GM18909 (cell line): Measurements from ENCODE around the gene CERT1.
"Not testable (repeated sequence)": the region's sequence is repeated elsewhere in the genome, so short reads cannot be mapped to it uniquely, and the experiment has no call there.

Source experiments
- ATAC-seq: cut with Tn5 transposase; IDR thresholded peaks from one replicate; pipeline ENCODE4 v1.9.1; 2021; ENCODE audit warnings: mild to moderate bottlenecking; ENCODE audit not compliant: unreplicated experiment, poor library complexity

CERT1 gene

GRCh38 chr5:75511435-75512382 lies at the start of gene CERT1, which contains the start of gene POLK:
Gene CERT1 (minus strand): TSS chr5:75511629. CDS start chr5:75511207, 422 bp downstream.
Gene POLK (plus strand): TSS chr5:75511891.
- ATAC-seq: peak; percentile 80

- ATAC-seq: not testable (repeated sequence)
Observed at GRCh38 chr5:75560655-75561054, 49.2 kb upstream of the CERT1 start.

- ATAC-seq: no peak
Observed at GRCh38 chr5:75558981-75559632, 47.7 kb upstream of the CERT1 start.

GRCh38 chr5:75558221-75558620 lies 46.8 kb upstream of the CERT1 start:
- no peak for ATAC-seq

- ATAC-seq: no peak
Observed at GRCh38 chr5:75553358-75553757, 41.9 kb upstream of the CERT1 start.

GRCh38 chr5:75552764-75553163 lies 41.3 kb upstream of the CERT1 start:
- no peak for ATAC-seq

GRCh38 chr5:75551471-75551870 lies 40.0 kb upstream of the CERT1 start:
- ATAC-seq: no peak

- ATAC-seq: no peak
Observed at GRCh38 chr5:75550597-75550996, 39.2 kb upstream of the CERT1 start.

- ATAC-seq: no peak
Observed at GRCh38 chr5:75547812-75548211, 36.4 kb upstream of the CERT1 start.

- ATAC-seq: no peak
Observed at GRCh38 chr5:75546830-75547229, 35.4 kb upstream of the CERT1 start.

- ATAC-seq: no peak
Observed at GRCh38 chr5:75545131-75545530, 33.7 kb upstream of the CERT1 start.

- ATAC-seq: no peak
Observed at GRCh38 chr5:75538211-75538610, 26.8 kb upstream of the CERT1 start.

- ATAC-seq: no peak
Observed at GRCh38 chr5:75536694-75537360, 25.4 kb upstream of the CERT1 start.

- ATAC-seq: no peak
Observed at GRCh38 chr5:75536147-75536546, 24.7 kb upstream of the CERT1 start.

GRCh38 chr5:75534734-75535133 lies 23.3 kb upstream of the CERT1 start:
- ATAC-seq: no peak

- ATAC-seq: not testable (repeated sequence)
Observed at GRCh38 chr5:75533716-75534115, 22.3 kb upstream of the CERT1 start.

- no peak for ATAC-seq
Observed at GRCh38 chr5:75532190-75532589, 20.8 kb upstream of the CERT1 start.

GRCh38 chr5:75529185-75529584 lies 17.8 kb upstream of the CERT1 start:
- ATAC-seq: no peak

- ATAC-seq: no peak
Observed at GRCh38 chr5:75526070-75526469, 14.6 kb upstream of the CERT1 start.

- ATAC-seq: no peak
Observed at GRCh38 chr5:75525344-75525743, 13.9 kb upstream of the CERT1 start.

GRCh38 chr5:75524591-75524990 lies 13.2 kb upstream of the CERT1 start:
- no peak for ATAC-seq
